ENCODE data around the gene A3GALT2.

GRCh38 chr1:33339413-33339812 lies 18.5 kb upstream of the A3GALT2 start:
- TF ChIP-seq, protein P1, sequence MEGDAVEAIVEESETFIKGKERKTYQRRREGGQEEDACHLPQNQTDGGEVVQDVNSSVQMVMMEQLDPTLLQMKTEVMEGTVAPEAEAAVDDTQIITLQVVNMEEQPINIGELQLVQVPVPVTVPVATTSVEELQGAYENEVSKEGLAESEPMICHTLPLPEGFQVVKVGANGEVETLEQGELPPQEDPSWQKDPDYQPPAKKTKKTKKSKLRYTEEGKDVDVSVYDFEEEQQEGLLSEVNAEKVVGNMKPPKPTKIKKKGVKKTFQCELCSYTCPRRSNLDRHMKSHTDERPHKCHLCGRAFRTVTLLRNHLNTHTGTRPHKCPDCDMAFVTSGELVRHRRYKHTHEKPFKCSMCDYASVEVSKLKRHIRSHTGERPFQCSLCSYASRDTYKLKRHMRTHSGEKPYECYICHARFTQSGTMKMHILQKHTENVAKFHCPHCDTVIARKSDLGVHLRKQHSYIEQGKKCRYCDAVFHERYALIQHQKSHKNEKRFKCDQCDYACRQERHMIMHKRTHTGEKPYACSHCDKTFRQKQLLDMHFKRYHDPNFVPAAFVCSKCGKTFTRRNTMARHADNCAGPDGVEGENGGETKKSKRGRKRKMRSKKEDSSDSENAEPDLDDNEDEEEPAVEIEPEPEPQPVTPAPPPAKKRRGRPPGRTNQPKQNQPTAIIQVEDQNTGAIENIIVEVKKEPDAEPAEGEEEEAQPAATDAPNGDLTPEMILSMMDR (IDR thresholded peaks at IDR 0.05): no peak
- TF ChIP-seq POLR2AphosphoS5 (IDR thresholded peaks at IDR 0.05; ENCODE audit: insufficient read depth in 1 of 2, low read depth in 1 of 2) (no peak), POLR2A (IDR thresholded peaks at IDR 0.05) (no peak)

Data from vagina (tissue), 2 donors.